Measurements from ENCODE around the gene FOXC1.
A peak's percentile ranks its signal among the peaks of the same experiment; 100 is the strongest.

Gene FOXC1

DNA sequence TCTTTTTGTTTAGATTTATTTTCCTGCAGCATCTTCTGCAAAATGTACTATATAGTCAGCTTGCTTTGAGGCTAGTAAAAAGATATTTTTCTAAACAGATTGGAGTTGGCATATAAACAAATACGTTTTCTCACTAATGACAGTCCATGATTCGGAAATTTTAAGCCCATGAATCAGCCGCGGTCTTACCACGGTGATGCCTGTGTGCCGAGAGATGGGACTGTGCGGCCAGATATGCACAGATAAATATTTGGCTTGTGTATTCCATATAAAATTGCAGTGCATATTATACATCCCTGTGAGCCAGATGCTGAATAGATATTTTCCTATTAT lies 3.2 kb downstream of the FOXC1 start:
- H3K4me3 ChIP-seq (ENCODE audit: low read length) = peak overlapping the region; percentile 74
- DNase-seq (ENCODE audit: low read depth) = peak; percentile 73

DNA sequence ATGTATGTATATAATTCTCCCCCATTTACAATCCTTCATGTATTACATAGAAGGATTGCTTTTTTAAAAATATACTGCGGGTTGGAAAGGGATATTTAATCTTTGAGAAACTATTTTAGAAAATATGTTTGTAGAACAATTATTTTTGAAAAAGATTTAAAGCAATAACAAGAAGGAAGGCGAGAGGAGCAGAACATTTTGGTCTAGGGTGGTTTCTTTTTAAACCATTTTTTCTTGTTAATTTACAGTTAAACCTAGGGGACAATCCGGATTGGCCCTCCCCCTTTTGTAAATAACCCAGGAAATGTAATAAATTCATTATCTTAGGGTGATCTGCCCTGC lies 3.6 kb downstream of the FOXC1 start:
- DNase-seq (ENCODE audit: low read depth) = no peak
- peak overlapping the region; percentile 74 for H3K4me3 ChIP-seq (ENCODE audit: low read length)
- TF ChIP-seq, protein P1, sequence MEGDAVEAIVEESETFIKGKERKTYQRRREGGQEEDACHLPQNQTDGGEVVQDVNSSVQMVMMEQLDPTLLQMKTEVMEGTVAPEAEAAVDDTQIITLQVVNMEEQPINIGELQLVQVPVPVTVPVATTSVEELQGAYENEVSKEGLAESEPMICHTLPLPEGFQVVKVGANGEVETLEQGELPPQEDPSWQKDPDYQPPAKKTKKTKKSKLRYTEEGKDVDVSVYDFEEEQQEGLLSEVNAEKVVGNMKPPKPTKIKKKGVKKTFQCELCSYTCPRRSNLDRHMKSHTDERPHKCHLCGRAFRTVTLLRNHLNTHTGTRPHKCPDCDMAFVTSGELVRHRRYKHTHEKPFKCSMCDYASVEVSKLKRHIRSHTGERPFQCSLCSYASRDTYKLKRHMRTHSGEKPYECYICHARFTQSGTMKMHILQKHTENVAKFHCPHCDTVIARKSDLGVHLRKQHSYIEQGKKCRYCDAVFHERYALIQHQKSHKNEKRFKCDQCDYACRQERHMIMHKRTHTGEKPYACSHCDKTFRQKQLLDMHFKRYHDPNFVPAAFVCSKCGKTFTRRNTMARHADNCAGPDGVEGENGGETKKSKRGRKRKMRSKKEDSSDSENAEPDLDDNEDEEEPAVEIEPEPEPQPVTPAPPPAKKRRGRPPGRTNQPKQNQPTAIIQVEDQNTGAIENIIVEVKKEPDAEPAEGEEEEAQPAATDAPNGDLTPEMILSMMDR (conservative IDR thresholded peaks at IDR 0.05; ENCODE audit: low read length) = no peak

More for the DNA sequence above, 3.2 kb downstream of the FOXC1 start:
- TF ChIP-seq, protein P1 (conservative IDR thresholded peaks at IDR 0.05; ENCODE audit: low read length) = no peak

DNA sequence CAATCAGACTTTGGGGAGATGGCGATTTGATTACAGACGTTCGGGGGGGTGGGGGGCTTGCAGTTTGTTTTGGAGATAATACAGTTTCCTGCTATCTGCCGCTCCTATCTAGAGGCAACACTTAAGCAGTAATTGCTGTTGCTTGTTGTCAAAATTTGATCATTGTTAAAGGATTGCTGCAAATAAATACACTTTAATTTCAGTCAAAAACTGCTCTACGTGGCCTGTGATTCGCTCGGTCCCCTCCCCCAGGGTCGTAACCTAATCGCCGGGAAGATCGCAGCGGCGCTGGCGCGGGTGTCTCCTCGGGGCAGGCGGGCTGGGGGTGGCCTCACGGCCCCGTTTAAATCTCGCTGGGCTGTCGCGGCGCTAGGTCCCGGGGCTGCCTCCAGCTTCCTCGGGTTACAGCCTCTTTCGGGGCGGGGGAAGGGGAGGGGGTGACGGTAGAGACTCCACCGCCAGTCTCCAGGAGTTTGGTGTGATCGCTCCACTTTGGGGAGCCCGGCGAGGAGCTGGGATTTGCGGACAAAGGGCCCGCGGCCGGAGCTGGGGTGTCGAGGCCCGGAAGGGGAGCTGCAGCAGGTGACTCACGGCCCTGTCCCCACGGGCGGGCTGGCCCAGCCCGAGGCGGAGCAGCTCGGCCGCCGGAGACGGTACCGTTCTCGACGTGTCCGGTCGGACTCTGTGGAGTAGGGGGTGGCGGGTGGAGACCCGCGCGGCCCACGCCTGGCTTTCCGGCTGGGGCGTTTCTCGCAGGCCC lies 4.2 kb downstream of the FOXC1 start:
- DNase-seq (ENCODE audit: low read depth) = no peak
- peak overlapping the region; percentile 74 for H3K4me3 ChIP-seq (ENCODE audit: low read length)
- TF ChIP-seq, protein P1 (conservative IDR thresholded peaks at IDR 0.05; ENCODE audit: low read length) = no peak

DNA sequence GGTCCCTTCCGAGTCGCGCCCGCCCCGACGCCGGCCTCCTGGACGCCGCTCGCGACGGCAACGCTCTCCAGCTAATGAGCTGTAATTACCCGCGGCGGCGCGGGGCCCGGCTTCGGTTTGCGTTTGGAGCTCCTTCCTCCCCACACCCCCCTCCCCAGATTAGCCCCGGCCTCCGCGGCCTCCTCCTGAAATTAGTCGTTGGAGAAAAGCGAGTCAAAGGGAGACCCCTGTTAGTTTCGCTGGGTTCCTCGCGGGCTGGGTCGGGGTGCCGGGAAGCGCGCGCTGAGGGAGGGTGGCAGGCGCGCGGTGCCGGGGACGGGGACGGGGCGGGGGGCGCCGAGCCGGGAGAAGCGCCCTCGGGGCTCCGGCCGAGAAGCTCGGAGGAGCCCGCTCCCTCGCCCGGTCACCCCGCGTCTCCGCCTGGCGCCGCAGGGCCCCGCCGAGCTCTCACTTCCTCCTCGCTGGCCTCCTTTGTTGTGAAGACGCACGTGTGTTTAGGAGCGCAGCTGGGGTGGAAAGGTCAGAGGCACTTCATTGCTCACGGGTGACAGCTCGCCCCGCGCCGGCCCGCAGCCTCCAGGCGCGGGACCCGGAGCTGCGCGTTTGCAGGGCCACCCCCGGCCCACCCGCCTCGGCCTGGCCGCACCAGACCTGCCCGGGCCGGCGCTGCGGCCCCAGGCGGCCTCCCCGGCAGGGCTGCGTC lies 4.9 kb downstream of the FOXC1 start:
- TF ChIP-seq, protein P1 (conservative IDR thresholded peaks at IDR 0.05; ENCODE audit: low read length) = no peak
- H3K4me3 ChIP-seq (ENCODE audit: low read length) = no peak overlapping the region
- DNase-seq (ENCODE audit: low read depth) = no peak

DNA sequence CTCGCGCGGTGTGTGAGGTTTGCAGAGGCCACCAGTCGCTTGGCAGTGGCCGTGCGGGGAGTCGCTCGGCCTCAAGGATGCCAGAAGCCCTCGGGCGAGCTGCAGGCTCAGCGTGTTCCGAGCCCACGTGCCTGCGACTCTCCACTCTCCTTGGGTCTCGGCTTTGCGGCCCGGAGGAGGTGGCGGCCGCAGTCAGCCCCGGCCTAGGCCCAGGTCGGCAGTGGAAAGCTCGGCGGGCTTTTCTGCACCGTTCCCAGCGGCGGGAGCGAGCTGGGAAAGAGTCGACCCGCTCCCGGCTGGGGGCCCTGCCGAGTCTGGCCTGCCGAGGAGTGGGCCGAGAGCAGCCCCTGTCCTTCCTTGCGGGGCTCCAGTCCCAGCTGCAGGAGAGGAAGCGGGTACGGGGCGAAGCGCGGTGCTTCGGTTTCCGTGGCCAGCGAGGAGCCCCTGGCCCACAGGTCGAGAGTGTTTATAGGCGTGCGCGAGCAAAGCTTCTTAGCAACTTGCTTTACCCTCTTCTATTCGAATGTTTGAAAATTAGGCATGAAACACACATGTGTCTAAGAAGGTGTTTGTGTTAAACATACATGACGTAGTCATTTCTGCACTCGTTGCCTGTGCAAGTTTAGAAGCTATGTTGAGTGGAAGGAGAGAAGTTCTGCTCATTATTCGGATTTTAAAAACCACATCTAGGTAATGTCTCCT lies 5.6 kb downstream of the FOXC1 start:
- TF ChIP-seq, protein P1 (conservative IDR thresholded peaks at IDR 0.05; ENCODE audit: low read length) = no peak
- DNase-seq (ENCODE audit: low read depth) = no peak
- no peak overlapping the region for H3K4me3 ChIP-seq (ENCODE audit: low read length)

DNA sequence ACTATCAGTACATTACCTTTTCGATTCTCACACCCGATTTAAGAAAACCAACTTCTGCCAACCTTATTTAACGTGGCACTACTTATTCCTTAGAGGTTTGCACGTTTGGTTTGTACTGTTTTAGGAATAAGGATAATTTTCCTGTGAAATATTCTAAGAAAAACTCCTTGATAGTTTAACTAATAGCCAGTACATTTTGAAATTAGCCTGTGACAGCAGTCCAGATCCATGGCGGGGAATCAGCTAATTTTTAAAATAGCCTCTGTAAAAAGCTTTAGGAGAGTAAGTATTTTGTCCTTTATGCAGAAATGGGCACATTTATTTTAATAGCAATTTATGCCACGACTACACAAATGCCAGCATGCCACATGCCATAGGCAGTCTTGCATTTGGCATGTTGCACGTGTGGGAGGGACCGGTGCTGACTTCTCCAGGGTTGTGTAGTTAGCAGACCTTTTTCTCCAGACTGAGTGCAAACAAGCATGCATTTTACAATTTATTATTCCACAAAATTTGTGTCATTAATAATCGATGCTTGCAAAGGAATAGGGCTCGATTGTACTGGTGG lies 6.2 kb downstream of the FOXC1 start:
- no peak for DNase-seq (ENCODE audit: low read depth)
- TF ChIP-seq, protein P1 (conservative IDR thresholded peaks at IDR 0.05; ENCODE audit: low read length) = no peak
- no peak overlapping the region for H3K4me3 ChIP-seq (ENCODE audit: low read length)
